HG03558 (cell line): Measurements from ENCODE around the gene CCR5.
"Not testable (repeated sequence)": the region's sequence is repeated elsewhere in the genome, so short reads cannot be mapped to it uniquely, and the experiment has no call there.

ENCODE experiments used
- ATAC-seq: cut with Tn5 transposase; IDR thresholded peaks from one replicate; pipeline ENCODE4 v1.9.1; 2021; ENCODE audit warnings: moderate number of reproducible peaks; ENCODE audit not compliant: unreplicated experiment; ENCODE audit errors: extremely low read depth

Gene CCR5

DNA sequence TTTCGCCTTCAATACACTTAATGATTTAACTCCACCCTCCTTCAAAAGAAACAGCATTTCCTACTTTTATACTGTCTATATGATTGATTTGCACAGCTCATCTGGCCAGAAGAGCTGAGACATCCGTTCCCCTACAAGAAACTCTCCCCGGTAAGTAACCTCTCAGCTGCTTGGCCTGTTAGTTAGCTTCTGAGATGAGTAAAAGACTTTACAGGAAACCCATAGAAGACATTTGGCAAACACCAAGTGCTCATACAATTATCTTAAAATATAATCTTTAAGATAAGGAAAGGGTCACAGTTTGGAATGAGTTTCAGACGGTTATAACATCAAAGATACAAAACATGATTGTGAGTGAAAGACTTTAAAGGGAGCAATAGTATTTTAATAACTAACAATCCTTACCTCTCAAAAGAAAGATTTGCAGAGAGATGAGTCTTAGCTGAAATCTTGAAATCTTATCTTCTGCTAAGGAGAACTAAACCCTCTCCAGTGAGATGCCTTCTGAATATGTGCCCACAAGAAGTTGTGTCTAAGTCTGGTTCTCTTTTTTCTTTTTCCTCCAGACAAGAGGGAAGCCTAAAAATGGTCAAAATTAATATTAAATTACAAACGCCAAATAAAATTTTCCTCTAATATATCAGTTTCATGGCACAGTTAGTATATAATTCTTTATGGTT lies at the start of gene CCR5:
Gene CCR5, plus strand, starts transcription at position 108 of the 680 bp plus-strand sequence. CDS start 1,957 bp downstream, outside the sequence.
- no peak for ATAC-seq

DNA sequence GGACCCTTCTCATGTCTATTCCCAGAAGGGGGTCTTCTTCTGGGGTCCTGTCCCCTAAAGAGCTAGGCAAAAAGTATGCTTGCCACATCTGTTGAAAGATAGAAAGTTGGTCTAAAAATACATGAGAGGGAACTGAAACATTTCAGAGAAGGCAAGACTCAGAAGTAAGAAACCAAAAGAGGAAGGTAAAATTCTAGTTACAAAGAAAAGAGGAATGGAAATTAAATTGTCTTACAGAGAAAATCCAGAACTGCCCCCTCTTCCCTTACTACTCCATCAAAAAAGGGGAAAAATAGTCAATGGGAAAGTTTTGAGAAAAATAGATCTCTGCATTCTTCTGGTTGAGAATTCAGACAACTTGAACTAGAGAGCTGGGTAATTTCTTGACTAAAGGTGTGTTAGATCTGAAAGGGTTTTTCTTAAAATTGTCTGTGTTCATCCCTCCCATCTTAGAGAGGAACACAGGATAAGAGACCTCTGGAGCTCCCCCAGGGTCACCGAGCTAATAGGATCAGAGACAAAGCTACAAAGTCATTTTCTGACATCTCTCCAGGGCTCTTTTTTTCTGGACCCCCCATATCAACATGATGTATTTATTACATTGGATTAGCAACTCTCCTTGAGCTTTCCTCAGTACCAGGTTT lies 49.2 kb upstream of the CCR5 start:
- no peak for ATAC-seq

DNA sequence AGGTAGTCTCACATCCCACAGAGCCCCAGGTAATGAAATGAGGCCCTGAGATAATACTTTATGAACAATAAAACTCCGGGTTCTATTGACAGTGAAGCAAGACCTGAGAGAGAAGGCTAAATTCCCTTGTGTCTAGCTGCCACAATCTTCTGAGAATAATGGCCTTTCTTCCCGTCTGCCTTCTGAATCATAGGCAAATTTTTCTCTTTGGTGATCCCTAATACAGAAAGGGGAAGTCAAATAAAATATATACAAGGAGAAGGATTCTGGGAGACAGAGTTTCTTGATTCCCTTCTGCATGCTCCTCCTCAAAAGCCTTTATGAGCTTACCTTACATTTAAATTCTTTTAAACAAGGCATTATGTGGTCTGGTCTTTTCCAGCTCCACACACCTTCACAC lies 46.7 kb upstream of the CCR5 start:
- no peak for ATAC-seq

DNA sequence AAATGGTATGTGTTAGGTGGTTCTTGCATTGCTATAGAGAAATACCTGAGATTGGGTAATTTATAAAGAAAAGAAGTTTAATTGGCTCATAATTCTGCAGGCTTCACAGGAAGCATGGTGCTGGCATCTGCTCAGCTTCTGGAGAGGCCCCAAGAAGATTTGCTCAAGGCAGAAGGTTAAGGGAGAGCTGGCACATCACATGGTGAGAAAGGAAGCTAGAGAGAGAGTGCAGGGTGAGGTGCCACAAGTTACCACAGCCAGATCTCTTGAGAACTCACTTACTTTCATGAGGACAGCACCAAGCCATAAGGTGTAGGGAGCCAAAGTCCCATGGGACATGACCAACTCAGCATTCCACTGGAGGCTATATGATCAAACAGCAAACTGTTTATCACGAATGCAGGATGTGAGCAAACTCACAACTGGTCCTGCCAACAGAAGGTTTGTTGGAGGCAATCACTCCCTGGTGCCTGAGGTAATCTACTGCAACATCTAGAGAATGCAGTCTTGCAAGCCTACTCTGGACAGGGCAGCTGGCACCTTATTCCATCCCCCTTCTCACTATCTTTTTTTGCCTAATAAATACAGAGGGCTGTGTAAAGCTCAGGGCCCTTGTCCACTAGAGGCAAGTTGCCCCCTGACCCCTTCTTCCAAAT lies 45.0 kb upstream of the CCR5 start:
- ATAC-seq: no peak

DNA sequence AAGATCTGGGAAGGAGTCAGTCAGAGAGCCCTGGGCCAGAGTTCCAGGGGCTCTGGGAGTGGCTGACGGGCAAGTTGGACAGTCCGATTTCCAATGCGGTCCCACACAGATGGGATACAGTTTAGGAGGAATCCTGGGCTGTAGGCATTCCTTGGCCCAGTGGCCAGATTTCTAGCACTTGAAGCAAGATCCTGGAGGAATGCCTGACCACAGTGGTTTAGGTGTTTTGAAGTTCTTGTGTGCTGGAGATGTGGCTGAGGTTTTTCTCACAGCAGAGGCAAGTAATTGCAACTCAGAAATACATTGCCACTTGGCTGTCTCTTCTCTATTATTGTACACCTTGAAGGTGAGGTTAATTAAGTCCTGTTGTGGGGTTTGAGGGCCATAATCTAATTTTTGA lies 40.1 kb upstream of the CCR5 start:
- not testable (repeated sequence) for ATAC-seq

DNA sequence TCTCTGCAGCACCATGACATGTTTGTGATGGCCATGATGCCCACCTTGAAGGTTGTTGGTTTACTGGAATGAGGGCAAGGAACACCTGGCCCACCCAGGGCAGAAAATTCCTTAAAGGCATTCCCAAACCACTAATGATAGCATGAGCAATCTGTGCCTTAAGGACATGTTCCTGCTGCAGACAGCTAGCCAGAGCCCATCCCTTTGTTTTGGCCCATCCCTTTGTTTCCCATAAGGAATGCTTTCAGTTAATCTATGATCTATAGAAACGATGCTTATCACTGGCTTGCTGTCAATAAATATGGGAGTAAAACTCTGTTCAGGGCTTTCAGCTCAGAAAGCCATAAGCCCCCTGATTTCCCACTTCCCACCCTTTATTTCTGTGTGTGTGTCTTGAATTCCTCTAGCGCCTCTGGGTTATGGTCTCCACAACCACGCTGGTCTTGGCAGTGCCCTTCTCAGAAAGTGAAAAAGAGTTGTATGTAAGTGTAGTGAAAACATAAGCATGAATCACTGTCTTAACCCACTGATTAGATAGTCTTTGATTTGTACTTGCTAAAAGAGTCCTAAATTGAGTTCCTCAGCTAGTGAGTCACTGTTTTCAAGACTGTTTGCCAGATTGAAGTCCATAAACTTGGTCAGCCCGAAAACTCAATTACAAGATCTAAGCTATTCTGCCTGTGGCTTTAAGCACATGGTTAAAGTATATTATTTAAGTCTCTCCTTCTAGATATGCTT lies 35.8 kb upstream of the CCR5 start:
- ATAC-seq: no peak

DNA sequence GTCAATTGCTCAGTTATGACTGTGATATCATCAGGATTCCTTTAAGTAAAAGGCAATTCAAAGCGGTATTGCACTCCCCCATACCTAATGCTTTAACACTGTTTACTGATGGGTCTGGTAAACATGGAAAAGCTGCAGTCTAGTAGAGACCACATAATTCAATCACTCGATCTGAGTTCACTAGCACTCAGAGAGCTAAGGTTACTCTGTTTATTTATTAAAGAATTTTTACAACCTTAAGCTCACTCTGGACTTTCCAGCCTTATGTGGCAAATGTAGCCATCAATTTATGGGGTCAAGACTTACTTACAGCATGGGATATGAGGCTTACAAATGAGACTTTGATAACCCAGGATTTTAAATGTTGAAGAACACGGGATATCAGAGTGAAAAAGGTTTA lies 35.2 kb upstream of the CCR5 start:
- ATAC-seq: no peak

DNA sequence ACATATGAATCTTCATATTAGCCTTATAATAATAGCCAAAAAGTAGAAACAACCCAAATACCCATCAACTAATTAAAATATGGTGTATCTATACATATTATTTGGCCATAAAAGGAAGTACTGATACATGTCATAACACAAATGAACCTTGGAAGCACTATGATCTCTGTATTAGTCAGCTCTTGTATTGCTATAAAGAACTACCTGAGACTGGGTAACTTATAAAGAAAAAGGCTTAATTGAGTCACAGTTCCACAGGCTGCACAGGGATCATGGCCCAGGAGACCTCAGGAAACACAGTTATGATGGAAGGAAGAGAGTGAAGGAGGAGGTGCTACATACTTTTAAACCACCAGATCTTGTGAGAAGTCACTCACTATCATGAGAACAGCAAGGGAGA lies 32.8 kb upstream of the CCR5 start:
- ATAC-seq: no peak

DNA sequence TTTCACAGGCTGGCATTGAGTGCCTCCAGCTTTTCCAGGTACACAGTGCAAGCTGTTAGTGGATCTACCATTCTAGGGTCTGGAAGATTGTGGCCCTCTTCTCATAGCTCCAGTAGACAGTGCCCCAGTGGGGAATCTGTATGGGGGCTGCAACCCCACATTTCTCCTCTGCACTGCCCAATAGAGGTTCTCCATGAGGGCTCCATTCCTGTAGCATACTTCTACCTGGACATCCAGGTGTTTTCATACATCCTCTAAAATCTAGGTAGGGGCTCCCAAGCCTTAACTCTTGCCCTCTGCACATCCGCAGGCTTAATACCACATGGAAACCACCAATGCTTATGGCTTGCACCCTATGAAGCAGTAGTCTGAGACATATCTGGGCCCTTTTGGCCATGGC lies 31.9 kb upstream of the CCR5 start:
- no peak for ATAC-seq

DNA sequence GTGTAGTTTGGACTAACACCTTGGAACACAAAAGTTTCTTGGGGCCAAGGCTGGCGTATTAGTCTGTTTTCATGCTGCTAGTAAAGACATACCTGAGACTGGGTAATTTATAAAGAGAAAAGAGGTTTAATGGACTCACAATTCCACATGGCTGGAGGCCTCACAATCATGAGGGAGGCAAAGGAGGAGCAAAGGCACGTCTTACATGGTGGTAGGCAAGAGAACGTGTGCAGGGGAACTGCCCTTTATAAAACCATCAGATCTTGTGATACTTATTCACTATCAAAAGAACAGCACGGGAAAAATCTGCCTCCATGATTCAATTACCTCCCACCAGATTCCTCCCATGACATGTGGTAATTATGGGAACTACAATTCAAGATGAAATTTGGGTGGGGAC lies 26.3 kb upstream of the CCR5 start:
- ATAC-seq: no peak

DNA sequence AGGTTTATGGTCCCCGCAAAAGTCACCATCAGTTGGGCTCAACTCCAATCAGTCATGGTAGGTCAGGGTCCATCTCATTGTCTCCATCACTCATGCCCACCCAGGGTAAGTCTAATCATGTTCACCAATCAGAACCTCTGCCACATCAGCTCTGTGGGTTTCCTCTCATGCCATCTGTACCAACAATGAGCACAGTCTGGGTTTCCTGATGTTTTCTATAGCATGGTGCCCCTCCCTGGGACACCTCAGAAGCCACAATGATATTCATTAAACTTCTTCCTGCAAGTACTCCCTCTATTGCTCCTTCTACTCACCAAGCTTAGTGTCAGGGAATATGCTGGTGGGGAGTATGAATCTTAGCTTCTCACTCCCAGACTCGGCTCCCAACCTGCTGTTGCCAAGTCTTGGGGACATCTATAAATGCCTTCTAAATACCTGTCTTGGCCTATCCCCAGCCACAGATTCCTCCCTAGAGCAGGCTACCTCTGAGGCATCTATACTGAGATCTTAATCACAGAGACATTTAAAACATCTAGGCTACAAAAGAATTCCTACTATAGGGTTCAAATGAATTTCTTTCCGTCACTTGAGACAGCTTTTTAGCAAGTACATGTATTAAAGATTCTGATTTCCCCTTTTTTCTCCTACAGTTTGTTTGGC lies 21.8 kb upstream of the CCR5 start:
- ATAC-seq: no peak

DNA sequence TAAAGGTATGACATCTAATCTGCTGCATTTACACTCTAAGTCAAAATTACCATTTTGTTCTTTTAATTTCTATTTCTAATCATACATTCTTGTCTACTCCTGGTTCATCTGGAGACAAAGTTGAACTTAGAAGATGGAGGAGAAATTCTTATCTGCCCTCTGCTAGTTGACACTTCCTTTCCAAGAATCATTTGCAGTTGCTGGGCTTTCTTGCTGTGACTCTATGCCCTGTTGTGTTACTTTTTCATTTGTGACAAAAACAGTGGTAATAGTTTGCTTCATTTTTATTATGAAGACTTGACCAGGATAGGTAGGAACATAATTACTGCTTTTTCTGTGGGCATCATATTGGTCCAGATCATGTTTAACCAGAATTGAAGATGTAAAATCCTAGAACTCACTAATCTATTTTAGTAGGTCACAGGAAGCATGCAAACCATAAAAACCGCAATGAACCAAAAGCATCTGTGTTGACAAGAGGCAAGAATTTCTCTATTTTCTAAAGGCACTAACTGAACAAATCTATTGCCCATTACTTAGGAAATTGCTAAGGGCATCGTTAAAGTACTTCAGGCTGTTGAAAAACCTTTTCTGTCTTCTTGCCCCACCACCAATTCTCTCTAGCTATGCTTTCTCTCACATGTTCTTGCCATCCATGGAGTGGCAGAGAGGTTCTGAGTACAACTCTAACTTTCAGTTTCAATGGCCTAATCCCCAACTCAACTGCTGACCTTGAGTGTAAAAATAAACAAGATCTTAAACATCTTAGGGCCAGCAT lies 21.1 kb upstream of the CCR5 start:
- no peak for ATAC-seq

DNA sequence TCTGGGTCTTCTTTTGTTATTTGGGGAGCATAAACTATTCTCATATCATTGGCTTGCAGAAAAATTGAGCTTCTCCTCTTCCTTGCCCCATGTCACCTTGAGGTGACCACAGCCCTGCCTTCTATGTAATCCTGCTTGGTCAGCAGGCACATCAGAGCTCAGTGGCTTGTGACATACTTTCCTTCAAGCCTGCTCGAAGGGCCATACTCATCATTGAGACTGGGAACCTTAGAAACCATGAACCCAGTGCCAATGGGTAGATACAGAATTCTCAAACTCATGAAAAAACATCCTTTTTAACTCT lies 20.5 kb upstream of the CCR5 start:
- ATAC-seq: no peak

DNA sequence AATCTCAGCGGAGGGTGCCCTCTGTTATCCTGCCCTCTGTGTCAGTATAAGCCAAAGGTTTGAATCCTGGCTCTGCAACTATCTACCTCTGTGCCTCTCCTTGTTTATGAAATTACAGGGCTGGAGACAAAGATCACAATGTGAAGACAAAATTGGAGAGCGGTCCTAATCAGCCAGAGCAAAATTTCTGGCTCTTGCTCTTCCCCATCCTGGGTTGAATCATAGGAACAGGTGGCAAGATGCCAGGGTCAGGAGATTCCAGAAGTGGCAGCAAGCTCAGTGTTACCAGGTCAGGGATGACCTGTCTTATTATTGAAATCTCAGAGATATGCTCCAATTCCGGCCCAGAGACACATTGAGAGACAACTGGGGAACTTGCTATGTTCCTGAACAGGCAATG lies 19.1 kb upstream of the CCR5 start:
- no peak for ATAC-seq

DNA sequence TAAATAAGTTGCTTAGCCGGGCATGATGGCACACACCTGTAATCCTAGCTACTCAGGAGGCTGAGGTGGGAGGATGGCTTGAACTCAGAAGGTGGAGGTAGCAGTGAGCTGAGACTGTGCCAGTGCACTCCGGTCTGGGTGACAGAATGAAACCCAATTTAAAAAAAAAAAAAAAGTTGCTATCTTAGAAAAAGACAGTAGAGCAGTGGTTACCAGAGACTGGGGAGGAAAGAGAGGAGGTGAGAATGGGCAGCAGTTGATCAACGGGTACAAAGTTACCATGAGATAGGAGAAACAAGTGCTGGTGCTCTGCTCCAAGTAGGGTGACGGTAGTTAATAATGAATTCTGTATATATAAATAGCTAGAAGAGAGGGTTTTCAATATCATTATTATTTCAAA lies 17.7 kb upstream of the CCR5 start:
- ATAC-seq: no peak

DNA sequence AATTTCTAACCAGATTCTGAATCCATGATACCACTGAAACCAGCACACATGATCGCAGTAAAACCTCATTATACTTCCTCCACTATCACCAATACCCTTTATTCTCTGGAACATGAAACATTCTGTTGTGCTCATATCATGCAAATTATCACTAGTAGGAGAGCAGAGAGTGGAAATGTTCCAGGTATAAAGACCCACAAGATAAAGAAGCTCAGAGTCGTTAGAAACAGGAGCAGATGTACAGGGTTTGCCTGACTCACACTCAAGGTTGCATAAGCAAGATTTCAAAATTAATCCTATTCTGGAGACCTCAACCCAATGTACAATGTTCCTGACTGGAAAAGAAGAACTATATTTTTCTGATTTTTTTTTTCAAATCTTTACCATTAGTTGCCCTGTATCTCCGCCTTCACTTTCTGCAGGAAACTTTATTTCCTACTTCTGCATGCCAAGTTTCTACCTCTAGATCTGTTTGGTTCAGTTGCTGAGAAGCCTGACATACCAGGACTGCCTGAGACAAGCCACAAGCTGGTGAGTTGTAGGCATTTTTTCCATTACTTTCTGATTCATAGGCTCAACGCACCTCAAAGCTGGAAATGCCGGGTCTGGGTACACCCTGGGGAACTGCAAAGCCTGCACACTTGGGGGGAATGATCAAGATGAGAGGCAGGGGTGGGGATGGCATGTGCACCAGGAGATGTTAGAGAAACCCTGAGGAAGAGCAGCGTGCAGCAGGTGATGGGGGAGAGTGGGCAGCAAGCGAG lies 16.9 kb upstream of the CCR5 start, which contains the start of gene CCR2:
Gene CCR2, plus strand, starts transcription at position 465 of the 764 bp plus-strand sequence. CDS start 3,417 bp downstream, outside the sequence.
- no peak for ATAC-seq

DNA sequence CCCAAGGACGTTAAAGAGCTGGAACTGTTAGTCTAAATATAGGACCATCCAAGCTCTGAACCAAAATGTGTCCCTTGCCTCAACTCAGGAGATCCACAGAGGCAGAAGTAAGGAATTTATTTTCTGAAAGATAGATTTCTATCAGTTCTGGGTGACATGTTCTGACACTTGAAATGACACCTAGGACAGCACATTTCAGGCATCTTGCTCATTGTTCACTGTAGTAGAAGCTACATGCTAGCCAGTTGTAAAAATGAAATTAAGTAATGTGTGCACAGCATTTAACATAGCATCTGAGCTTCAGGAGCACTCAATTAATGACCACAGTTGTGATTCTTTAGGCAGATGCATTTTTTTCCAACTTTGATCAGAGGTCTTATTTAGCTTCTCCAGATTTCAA lies 16.3 kb upstream of the CCR5 start:
- ATAC-seq: no peak

DNA sequence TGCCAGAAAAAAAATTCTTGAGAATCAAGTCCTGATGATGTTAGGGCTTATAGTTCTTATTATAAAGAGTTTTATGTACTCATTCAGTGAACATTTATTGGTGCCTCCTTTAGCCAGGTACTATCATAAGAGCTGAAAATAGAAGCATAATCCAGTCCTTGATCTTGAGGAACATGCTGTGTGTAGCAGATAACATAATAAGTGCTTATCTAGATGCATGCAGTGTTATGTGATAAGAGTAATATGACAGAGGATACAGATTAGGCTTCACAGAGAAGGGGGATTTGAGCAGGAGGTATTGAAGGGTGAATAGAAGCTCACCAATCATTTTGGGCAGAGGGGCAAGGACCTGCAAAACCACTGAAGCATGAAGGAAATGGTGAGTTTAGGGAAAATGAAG lies 15.8 kb upstream of the CCR5 start:
- ATAC-seq: no peak

DNA sequence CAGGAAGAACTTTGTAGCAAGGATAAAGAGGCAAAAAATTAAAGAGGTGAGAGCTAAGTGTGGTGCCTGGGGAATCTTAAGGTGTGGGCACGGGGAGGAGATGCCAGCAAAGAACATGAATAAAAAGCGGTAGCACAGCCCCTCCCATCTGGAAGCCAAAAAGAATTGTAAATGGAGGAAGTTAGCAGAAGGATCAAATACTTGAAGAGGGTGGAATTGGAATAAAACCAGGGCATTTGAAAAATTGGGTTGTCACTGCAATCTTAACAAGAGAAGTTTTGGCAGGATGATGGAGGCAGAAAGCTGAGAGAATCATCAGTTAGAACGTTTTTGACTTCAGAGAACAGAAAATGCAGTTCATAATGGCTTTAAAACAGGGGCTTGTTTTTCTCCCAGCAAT lies 14.5 kb upstream of the CCR5 start:
- no peak for ATAC-seq
